ENCODE data around the gene NUDT16. TPM values are rescaled to one million over a fixed set of nuclear protein-coding genes. Genes with fewer than 3 reads are reported as not detected.

NUDT16 gene
- total and polyA plus RNA-seq, 2 experiments from 2014 or later = 11.7 to 14.4 TPM

DNA sequence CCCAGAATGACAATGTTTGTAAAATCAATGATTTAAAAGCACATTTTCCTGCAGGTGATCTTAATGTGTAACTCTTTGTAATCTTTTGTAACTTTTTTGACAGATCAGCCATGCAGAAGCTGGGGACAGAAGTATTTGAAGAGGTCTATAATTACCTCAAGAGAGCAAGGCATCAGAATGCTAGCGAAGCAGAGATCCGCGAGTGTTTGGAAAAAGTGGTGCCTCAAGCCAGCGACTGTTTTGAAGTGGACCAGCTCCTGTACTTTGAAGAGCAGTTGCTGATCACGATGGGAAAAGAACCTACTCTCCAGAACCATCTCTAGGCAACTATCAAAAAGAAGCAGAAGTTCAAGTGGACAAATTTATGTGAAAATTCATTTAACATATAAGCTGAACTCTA, 32.1 kb upstream of the NUDT16 start:
- Histone ChIP-seq H4K20me1 (ENCODE audit: insufficient read depth) (no peaks in the 10 kb centered on the region), H3K4me2 (ENCODE audit: unreplicated experiment) (peak overlapping the region; percentile 73), H3K27me3 (replicated peaks; ENCODE audit: insufficient read depth) (no peaks in the 10 kb centered on the region), H2AFZ (0 out of 2 replicates have a peak overlapping the region, but pooled peaks have one; percentile 35), H3K79me2 (ENCODE audit: insufficient read depth) (no peaks in the 10 kb centered on the region), H3F3A (ENCODE audit: insufficient read depth) (peaks cover 27% of the 10 kb centered on the region), H3K9me3 (ENCODE audit: low read depth) (no peaks in the 10 kb centered on the region), H3K36me3 (ENCODE audit: low read depth) (no peaks in the 10 kb centered on the region), H3K4me3 (peak overlapping the region; percentile 25; the same call in 1 of the 2 replicates), H3K27ac (peak overlapping the region; percentile 76), H3K9ac (no peak overlapping the region), H3K9me2 (ENCODE audit: insufficient read depth) (no peaks in the 10 kb centered on the region), H3K4me1 (ENCODE audit: insufficient read depth) (peaks cover 31% of the 10 kb centered on the region)
- DNase-seq = no peak
- WGBS, 2 experiments (ENCODE audit: low coverage in 1 of 2, low lambda C conversion rate in 2 of 2, missing lambda C conversion rate in 2 of 2) = 90 to 92% methylated on average over 5 of the region's 5 CpGs
- in situ Hi-C loops (cut with MboI) = no loop called here
- TF ChIP-seq EZH2phosphoT487 (IDR thresholded peaks at IDR 0.05; ENCODE audit: insufficient read depth, low read depth) (no peak), EZH2 (IDR thresholded peaks at IDR 0.05; ENCODE audit: insufficient read depth, poor library complexity, severe bottlenecking) (no peak)

DNA sequence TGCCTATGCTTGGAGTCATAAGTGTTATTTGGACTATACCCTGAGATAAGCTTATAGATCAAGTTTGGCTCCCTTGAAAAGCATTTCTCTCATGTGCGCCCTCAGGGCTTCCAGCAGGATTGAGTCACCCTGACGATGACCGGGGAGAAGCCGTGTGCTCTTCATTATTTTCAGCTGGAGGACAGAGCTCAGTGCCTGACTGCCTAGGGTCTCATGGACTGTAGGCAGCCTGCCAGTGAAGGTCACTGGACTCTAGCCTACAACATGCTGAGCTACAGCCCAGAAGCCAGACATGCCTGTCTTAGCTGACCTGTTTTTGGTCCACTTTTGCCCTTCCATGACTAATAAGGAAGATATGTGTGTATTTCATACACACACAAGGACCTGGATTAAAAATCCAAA, 31.6 kb upstream of the NUDT16 start:
- peak overlapping the region; percentile 35 for H2AFZ ChIP-seq
- H3K79me2 ChIP-seq (ENCODE audit: insufficient read depth) = no peaks in the 10 kb centered on the region
- peaks cover 31% of the 10 kb centered on the region for H3K4me1 ChIP-seq (ENCODE audit: insufficient read depth)
- in situ Hi-C loops (cut with MboI) = no loop called here
- H3K27ac ChIP-seq = peak overlapping the region; percentile 76
- no peaks in the 10 kb centered on the region for H3K27me3 ChIP-seq (replicated peaks; ENCODE audit: insufficient read depth)
- peak overlapping the region; percentile 25; the same call in 1 of the 2 replicates for H3K4me3 ChIP-seq
- H3K9me2 ChIP-seq (ENCODE audit: insufficient read depth) = no peaks in the 10 kb centered on the region
- peak; percentile 91 for DNase-seq
- H3K9ac ChIP-seq = peak overlapping the region; percentile 46
- no peaks in the 10 kb centered on the region for H3K9me3 ChIP-seq (ENCODE audit: low read depth)
- no peaks in the 10 kb centered on the region for H3K36me3 ChIP-seq (ENCODE audit: low read depth)
- H3K4me2 ChIP-seq (ENCODE audit: unreplicated experiment) = peak overlapping the region; percentile 73
- H3F3A ChIP-seq (ENCODE audit: insufficient read depth) = peaks cover 27% of the 10 kb centered on the region
- TF ChIP-seq EZH2 (IDR thresholded peaks at IDR 0.05; ENCODE audit: insufficient read depth, poor library complexity, severe bottlenecking) (no peak), EZH2phosphoT487 (IDR thresholded peaks at IDR 0.05; ENCODE audit: insufficient read depth, low read depth) (no peak)
- WGBS, 2 experiments (ENCODE audit: low coverage in 1 of 2, low lambda C conversion rate in 2 of 2, missing lambda C conversion rate in 2 of 2) = 1 to 3% methylated on average over 4 of the region's 4 CpGs
- H4K20me1 ChIP-seq (ENCODE audit: insufficient read depth) = no peaks in the 10 kb centered on the region

DNA sequence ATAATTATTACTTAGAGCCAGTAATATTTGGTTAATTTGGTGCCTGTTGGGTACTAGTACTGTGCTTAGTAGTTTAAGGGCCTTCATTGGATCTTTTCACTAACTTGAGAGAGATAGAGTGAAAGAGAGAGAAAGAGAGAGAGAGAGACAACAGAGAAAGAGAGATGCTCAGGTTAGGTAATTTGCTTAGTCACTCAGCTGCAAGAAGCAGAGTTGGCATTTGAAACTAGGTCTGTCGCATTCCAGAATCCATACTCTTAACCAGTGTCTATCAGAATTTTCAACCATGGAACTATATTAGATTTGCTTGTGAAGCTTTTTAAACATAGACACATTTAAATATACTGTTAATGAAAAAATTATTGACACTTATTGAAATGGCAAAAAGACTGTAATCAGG, 31.1 kb upstream of the NUDT16 start:
- peak overlapping the region; percentile 73 for H3K4me2 ChIP-seq (ENCODE audit: unreplicated experiment)
- H3K27ac ChIP-seq = peak overlapping the region; percentile 76
- peaks cover 31% of the 10 kb centered on the region for H3K4me1 ChIP-seq (ENCODE audit: insufficient read depth)
- no peaks in the 10 kb centered on the region for H3K36me3 ChIP-seq (ENCODE audit: low read depth)
- 41 to 53% methylated on average over 1 of the region's 1 CpG for WGBS, 2 experiments (ENCODE audit: low coverage in 1 of 2, low lambda C conversion rate in 2 of 2, missing lambda C conversion rate in 2 of 2)
- in situ Hi-C loops (cut with MboI) = no loop called here
- H3K9me2 ChIP-seq (ENCODE audit: insufficient read depth) = no peaks in the 10 kb centered on the region
- no peaks in the 10 kb centered on the region for H4K20me1 ChIP-seq (ENCODE audit: insufficient read depth)
- no peaks in the 10 kb centered on the region for H3K79me2 ChIP-seq (ENCODE audit: insufficient read depth)
- H2AFZ ChIP-seq = peak overlapping the region; percentile 35; the same call in 1 of the 2 replicates
- no peaks in the 10 kb centered on the region for H3K27me3 ChIP-seq (replicated peaks; ENCODE audit: insufficient read depth)
- H3K9ac ChIP-seq = peak overlapping the region; percentile 46
- peak; percentile 79 for DNase-seq
- TF ChIP-seq EZH2 (IDR thresholded peaks at IDR 0.05; ENCODE audit: insufficient read depth, poor library complexity, severe bottlenecking) (no peak), EZH2phosphoT487 (IDR thresholded peaks at IDR 0.05; ENCODE audit: insufficient read depth, low read depth) (no peak)
- H3K4me3 ChIP-seq = peak overlapping the region; percentile 25; the same call in 1 of the 2 replicates
- H3F3A ChIP-seq (ENCODE audit: insufficient read depth) = peaks cover 27% of the 10 kb centered on the region
- no peaks in the 10 kb centered on the region for H3K9me3 ChIP-seq (ENCODE audit: low read depth)

DNA sequence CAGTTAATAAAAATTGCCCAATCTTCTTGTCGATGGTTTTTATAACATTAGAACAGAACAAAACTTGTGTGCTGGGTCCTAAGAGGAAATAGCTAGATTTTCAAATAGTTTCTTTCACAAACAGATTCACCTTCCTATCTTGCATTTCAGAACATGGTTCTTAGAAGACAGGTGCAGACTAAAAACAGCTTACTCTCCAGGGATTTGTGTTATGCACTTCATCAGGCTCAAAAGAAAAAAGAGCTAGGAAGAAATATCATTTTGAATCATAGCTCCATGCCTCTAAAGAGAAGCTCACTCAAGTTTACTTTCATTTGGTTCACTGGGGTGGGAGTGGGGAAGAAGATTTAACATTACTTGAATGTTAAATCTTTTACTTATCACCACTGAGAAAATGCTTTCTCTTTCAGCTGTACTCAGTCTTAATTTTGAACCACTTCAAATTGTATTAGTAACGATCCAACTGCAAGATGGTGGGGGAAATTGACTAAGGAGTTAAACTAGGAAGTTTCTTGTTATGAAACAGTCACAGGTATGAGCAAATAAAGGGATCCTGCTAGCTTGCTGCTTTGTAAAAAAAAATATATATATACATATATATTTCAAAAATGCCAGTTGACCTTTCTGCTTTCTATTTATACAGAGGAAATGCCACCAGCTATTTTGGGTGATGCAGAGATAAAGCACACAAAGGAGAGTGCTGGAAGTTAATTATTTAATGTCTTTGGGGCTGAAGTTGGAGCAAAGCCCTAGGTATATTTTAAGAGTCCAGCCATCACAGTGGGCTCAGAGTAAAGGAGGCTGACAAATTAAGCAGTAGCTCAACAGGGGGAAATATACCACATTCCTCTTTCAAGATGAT, 28.3 kb upstream of the NUDT16 start:
- TF ChIP-seq EZH2phosphoT487 (IDR thresholded peaks at IDR 0.05; ENCODE audit: insufficient read depth, low read depth) = no peak
- TF ChIP-seq EZH2 (IDR thresholded peaks at IDR 0.05; ENCODE audit: insufficient read depth, poor library complexity, severe bottlenecking) = no peak
- Histone ChIP-seq H3K4me2 (ENCODE audit: unreplicated experiment) (no peak overlapping the region), H3K4me1 (ENCODE audit: insufficient read depth) (peaks cover 31% of the 10 kb centered on the region), H3K27me3 (replicated peaks; ENCODE audit: insufficient read depth) (no peaks in the 10 kb centered on the region), H3K9me2 (ENCODE audit: insufficient read depth) (no peaks in the 10 kb centered on the region), H3F3A (ENCODE audit: insufficient read depth) (peaks cover 27% of the 10 kb centered on the region), H4K20me1 (ENCODE audit: insufficient read depth) (no peaks in the 10 kb centered on the region), H3K79me2 (ENCODE audit: insufficient read depth) (no peaks in the 10 kb centered on the region), H3K27ac (no peak overlapping the region), H2AFZ (no peak overlapping the region), H3K36me3 (ENCODE audit: low read depth) (no peaks in the 10 kb centered on the region), H3K4me3 (no peak overlapping the region), H3K9ac (no peak overlapping the region), H3K9me3 (ENCODE audit: low read depth) (no peaks in the 10 kb centered on the region)
- WGBS, 2 experiments (ENCODE audit: low coverage in 1 of 2, low lambda C conversion rate in 2 of 2, missing lambda C conversion rate in 2 of 2) = 88 to 96% methylated on average over 2 of the region's 2 CpGs
- in situ Hi-C loops (cut with MboI) = no loop called here
- DNase-seq = no peak
